SK-N-SH treated with all-trans-retinoic acid at 6 μM for 48 hours (cell line): ENCODE results near the gene GNG13.

Source experiments
- ARNTL ChIP-seq: fragments of 450-650 bp; formaldehyde crosslinking; IDR thresholded peaks from 2 replicates; pipeline ENCODE4 v1.5.0; 2020; ENCODE audit warnings: low read depth, mild to moderate bottlenecking, moderate library complexity, borderline replicate concordance
- PPARA ChIP-seq: fragments of 250-450 bp; sonication (Bioruptor Pico); IDR thresholded peaks from 2 replicates; pipeline ENCODE4 v1.5.0; 2020; ENCODE audit warnings: mild to moderate bottlenecking, borderline replicate concordance
- RARB ChIP-seq: fragments of 250-450 bp; sonication (Bioruptor Pico); IDR thresholded peaks from 2 replicates; pipeline ENCODE4 v1.8.0; 2021; ENCODE audit warnings: mild to moderate bottlenecking, moderate library complexity
- SNAI2 ChIP-seq: fragments of 250-450 bp; sonication (Bioruptor Pico); IDR thresholded peaks from 2 replicates; pipeline ENCODE4 v1.5.0; 2020; ENCODE audit warnings: mild to moderate bottlenecking, moderate library complexity
- ZC3H10 ChIP-seq: fragments of 250-450 bp; sonication (Bioruptor Pico); IDR thresholded peaks from 2 replicates; pipeline ENCODE4 v1.5.1; 2021; ENCODE audit warnings: mild to moderate bottlenecking, moderate library complexity
- ZFP3 ChIP-seq: fragments of 250-450 bp; sonication (Bioruptor Pico); IDR thresholded peaks from 2 replicates; pipeline ENCODE4 v1.5.0; 2020; ENCODE audit warnings: mild to moderate bottlenecking, moderate library complexity
- ZFP30 ChIP-seq: fragments of 450-650 bp; formaldehyde crosslinking; IDR thresholded peaks from 2 replicates; pipeline ENCODE4 v1.5.0; 2022; ENCODE audit warnings: mild to moderate bottlenecking, moderate library complexity
- ZNF565 ChIP-seq: fragments of 450-650 bp; formaldehyde crosslinking; conservative IDR thresholded peaks from 2 replicates; pipeline ENCODE4 v1.5.0; 2020; ENCODE audit warnings: low read depth, mild to moderate bottlenecking, moderate library complexity
- TF ChIP-seq, protein P1 (sequence below): fragments of 250-450 bp; sonication (Bioruptor Pico); IDR thresholded peaks from 2 replicates; pipeline ENCODE4 v1.8.0; 2020; ENCODE audit warnings: mild to moderate bottlenecking, moderate library complexity, borderline replicate concordance
- TF ChIP-seq, protein P2 (sequence below): fragments of 250-450 bp; sonication (Bioruptor Pico); IDR thresholded peaks from 2 replicates; pipeline ENCODE4 v1.8.0; 2021; ENCODE audit warnings: low read depth, mild to moderate bottlenecking, moderate library complexity, borderline replicate concordance
- TF ChIP-seq, protein P3 (sequence below): fragments of 250-450 bp; sonication (Bioruptor Pico); IDR thresholded peaks from 2 replicates; pipeline ENCODE4 v1.5.1; 2021; ENCODE audit warnings: mild to moderate bottlenecking, moderate library complexity

DNA sequence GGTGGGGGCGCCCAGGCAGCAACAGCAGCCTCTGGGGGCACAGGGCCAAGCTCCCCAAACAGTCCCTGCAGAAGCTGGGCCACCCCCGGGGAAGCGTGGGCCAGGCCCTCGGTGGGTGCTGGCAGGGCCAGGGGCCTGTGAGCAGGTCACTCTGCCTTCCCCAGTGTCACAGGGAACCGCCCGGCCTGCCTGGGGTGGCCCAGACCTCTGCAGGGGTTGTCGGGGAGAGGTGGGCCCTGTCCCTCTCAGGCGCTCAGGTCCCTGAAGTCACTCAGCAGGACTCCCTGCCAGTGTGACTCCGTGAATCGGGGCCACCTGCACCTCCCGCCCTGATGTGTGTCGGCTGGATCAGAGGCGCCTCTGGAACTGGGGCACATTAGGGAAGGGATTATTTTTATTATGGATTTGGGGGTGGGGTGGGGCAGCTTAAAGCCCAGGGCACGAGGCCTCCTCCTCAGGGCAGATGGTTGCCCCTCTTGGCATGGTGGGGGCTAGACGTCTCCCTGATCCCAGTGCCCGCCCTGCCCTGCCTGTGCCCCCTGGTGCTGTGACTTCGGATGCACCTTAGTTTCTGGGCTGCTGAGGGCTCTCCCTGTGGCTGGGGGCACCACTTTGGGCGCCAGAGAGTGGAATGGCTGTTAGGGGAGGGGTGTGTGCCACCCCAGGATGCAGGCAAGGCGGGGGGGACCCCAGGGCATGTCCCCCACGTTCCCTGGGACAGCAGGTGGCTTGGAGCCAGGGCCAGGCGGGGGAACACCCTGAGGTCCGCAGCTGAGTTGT is 1.2 kb upstream of the GNG13 start:
- TF ChIP-seq SNAI2 (CRISPR knock-in tag) (no peak), PPARA (CRISPR knock-in tag) (no peak), ARNTL (CRISPR knock-in tag) (no peak), ZC3H10 (CRISPR knock-in tag) (no peak), ZFP30 (CRISPR knock-in tag) (no peak), ZNF565 (no peak), RARB (CRISPR knock-in tag) (no peak), ZFP3 (CRISPR knock-in tag) (no peak)
- TF ChIP-seq, protein P1, sequence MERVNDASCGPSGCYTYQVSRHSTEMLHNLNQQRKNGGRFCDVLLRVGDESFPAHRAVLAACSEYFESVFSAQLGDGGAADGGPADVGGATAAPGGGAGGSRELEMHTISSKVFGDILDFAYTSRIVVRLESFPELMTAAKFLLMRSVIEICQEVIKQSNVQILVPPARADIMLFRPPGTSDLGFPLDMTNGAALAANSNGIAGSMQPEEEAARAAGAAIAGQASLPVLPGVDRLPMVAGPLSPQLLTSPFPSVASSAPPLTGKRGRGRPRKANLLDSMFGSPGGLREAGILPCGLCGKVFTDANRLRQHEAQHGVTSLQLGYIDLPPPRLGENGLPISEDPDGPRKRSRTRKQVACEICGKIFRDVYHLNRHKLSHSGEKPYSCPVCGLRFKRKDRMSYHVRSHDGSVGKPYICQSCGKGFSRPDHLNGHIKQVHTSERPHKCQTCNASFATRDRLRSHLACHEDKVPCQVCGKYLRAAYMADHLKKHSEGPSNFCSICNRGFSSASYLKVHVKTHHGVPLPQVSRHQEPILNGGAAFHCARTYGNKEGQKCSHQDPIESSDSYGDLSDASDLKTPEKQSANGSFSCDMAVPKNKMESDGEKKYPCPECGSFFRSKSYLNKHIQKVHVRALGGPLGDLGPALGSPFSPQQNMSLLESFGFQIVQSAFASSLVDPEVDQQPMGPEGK: no peak
- TF ChIP-seq, protein P2, sequence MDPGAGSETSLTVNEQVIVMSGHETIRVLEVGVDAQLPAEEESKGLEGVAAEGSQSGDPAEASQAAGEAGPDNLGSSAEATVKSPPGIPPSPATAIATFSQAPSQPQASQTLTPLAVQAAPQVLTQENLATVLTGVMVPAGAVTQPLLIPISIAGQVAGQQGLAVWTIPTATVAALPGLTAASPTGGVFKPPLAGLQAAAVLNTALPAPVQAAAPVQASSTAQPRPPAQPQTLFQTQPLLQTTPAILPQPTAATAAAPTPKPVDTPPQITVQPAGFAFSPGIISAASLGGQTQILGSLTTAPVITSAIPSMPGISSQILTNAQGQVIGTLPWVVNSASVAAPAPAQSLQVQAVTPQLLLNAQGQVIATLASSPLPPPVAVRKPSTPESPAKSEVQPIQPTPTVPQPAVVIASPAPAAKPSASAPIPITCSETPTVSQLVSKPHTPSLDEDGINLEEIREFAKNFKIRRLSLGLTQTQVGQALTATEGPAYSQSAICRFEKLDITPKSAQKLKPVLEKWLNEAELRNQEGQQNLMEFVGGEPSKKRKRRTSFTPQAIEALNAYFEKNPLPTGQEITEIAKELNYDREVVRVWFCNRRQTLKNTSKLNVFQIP: no peak
- TF ChIP-seq, protein P3, sequence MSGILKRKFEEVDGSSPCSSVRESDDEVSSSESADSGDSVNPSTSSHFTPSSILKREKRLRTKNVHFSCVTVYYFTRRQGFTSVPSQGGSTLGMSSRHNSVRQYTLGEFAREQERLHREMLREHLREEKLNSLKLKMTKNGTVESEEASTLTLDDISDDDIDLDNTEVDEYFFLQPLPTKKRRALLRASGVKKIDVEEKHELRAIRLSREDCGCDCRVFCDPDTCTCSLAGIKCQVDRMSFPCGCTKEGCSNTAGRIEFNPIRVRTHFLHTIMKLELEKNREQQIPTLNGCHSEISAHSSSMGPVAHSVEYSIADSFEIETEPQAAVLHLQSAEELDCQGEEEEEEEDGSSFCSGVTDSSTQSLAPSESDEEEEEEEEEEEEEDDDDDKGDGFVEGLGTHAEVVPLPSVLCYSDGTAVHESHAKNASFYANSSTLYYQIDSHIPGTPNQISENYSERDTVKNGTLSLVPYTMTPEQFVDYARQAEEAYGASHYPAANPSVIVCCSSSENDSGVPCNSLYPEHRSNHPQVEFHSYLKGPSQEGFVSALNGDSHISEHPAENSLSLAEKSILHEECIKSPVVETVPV: no peak
